C4-2B (cell line): ENCODE data around the gene KCP.

Experiments
- H3K27ac ChIP-seq: fragments of 450-650 bp; 2 replicates; pipeline ENCODE4 v1.5.1; 2017
- CTCF ChIP-seq: fragments of 450-650 bp; conservative IDR thresholded peaks from 2 replicates; pipeline ENCODE4 v1.5.1; 2017; ENCODE audit warnings: mild to moderate bottlenecking
- ZFX ChIP-seq: fragments of 450-650 bp; IDR thresholded peaks from 2 replicates; pipeline ENCODE4 v1.6.1; 2017

KCP gene

GRCh38 chr7:128888756-128889095, 21.8 kb downstream of the KCP start:
- H3K27ac ChIP-seq, result no peak overlapping the region
- TF ChIP-seq ZFX (no peak), CTCF (no peak)

- H3K27ac ChIP-seq, result no peak overlapping the region
These were observed 22.3 kb downstream of the KCP start for GRCh38 chr7:128888039-128888755.

GRCh38 chr7:128887169-128888038, 23.1 kb downstream of the KCP start:
- H3K27ac ChIP-seq, result no peak overlapping the region
- TF ChIP-seq CTCF (no peak), ZFX (no peak)

More at GRCh38 chr7:128888039-128888755, 22.3 kb downstream of the KCP start:
- TF ChIP-seq CTCF, result no peak
- no peak for TF ChIP-seq ZFX

GRCh38 chr7:128886391-128887168, 23.9 kb downstream of the KCP start:
- TF ChIP-seq ZFX, result no peak
- TF ChIP-seq CTCF, result no peak
- H3K27ac ChIP-seq, result no peak overlapping the region

GRCh38 chr7:128885370-128886187, 24.9 kb downstream of the KCP start:
- H3K27ac ChIP-seq, result no peak overlapping the region
- TF ChIP-seq CTCF (no peak), ZFX (no peak)

GRCh38 chr7:128884561-128885369, 25.7 kb downstream of the KCP start:
- H3K27ac ChIP-seq, result no peak overlapping the region
- TF ChIP-seq CTCF (no peak), ZFX (no peak)
